ENCODE data around the gene XIST. TPM values are rescaled to one million over a fixed set of nuclear protein-coding genes. Genes with fewer than 3 reads are reported as not detected.

Gene XIST
- total RNA-seq, 1 experiment from 2014 or later, result 1.4 TPM

DNA sequence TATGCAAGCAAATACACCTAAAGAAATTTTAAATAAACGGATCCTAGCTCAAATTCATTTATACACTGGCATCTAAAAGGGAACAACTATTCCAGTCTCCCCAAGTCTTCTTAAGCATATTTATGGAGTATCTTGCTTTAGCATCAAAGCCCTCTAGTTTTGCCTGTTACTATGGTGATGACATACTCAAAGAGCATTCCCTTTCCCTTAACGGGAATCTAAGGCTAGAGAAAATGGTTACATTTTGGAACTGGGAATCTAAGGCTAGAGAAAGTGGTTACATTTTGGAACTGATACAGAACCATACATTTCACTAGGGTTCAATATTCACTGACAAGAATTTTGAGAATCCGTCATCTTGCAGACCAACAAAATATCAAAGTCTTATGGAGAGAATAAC lies 18.3 kb downstream of the XIST start:
- no peak for DNase-seq
- Histone ChIP-seq H3K23me2 (ENCODE audit: insufficient read length, low read depth, low read length, poor library complexity, severe bottlenecking) (no peaks in the 10 kb centered on the region), H2AK5ac (ENCODE audit: insufficient read length, low read length) (no peak overlapping the region), H3K27me3 (ENCODE audit: insufficient read depth, low read length) (no peaks in the 10 kb centered on the region), H4K8ac (replicated peaks; ENCODE audit: insufficient read length, low read depth, low read length) (no peak overlapping the region), H2AFZ (ENCODE audit: low read length) (no peak overlapping the region), H3K4me2 (ENCODE audit: insufficient read depth, insufficient read length, low read length) (no peak overlapping the region), H3T11ph (ENCODE audit: low read length) (no peak overlapping the region), H3K79me2 (ENCODE audit: insufficient read depth, low read length) (no peaks in the 10 kb centered on the region), H4K5ac (ENCODE audit: insufficient read length, low read depth, low read length) (no peak overlapping the region), H3K4me1 (ENCODE audit: insufficient read depth, low read length) (no peaks in the 10 kb centered on the region), H3K18ac (ENCODE audit: insufficient read length, low read depth, low read length) (no peak overlapping the region), H3K79me1 (ENCODE audit: insufficient read depth, low read depth, low read length, poor library complexity, severe bottlenecking) (no peaks in the 10 kb centered on the region), H2BK15ac (ENCODE audit: low read depth, low read length) (no peak overlapping the region), H3K14ac (ENCODE audit: insufficient read depth, low read length) (no peak overlapping the region), H4K91ac (ENCODE audit: insufficient read length, low read depth, low read length) (no peak overlapping the region), H3K56ac (ENCODE audit: insufficient read length, low read depth, low read length) (no peak overlapping the region), H4K20me1 (ENCODE audit: control insufficient read depth, insufficient read depth, insufficient read length) (no peaks in the 10 kb centered on the region), H3K9ac (ENCODE audit: extremely low read depth, insufficient read length, low read length) (no peak overlapping the region), H2BK5ac (ENCODE audit: insufficient read length, low read length) (no peak overlapping the region), H3K23ac (ENCODE audit: insufficient read length, low read depth, low read length) (no peak overlapping the region), H2BK20ac (ENCODE audit: low read depth, low read length, poor library complexity, severe bottlenecking) (no peak overlapping the region), H2BK12ac (ENCODE audit: insufficient read length, low read depth, low read length) (no peak overlapping the region), H3K27ac (ENCODE audit: insufficient read length, low read depth, low read length) (no peak overlapping the region), H2BK120ac (ENCODE audit: low read depth, low read length, poor library complexity, severe bottlenecking) (no peak overlapping the region), H3K4ac (ENCODE audit: low read depth, low read length) (no peak overlapping the region), H3K9me3 (ENCODE audit: control insufficient read depth, low read depth, low read length) (no peaks in the 10 kb centered on the region)
- TF ChIP-seq CTCF (conservative IDR thresholded peaks at IDR 0.05), result no peak
- Mint-ChIP-seq H3K36me3 (ENCODE audit: insufficient read depth in 1 of 3, low read depth in 3 of 3) (no peaks in the 10 kb centered on the region), H3K9me3 (no peaks in the 10 kb centered on the region), H3K27me3 (ENCODE audit: low read depth) (no peaks in the 10 kb centered on the region; the same call in 1 of the 2 replicates), H3K4me1 (no peaks in the 10 kb centered on the region), H3K27ac (no peak overlapping the region), H3K4me3 (no peak overlapping the region)
- WGBS (ENCODE audit: extremely low coverage, insufficient read length, low lambda C conversion rate), result no CpG with 5 or more reads among the region's 3 CpGs
